Left ventricle myocardium inferior (tissue), 1 donor: ENCODE data around the gene TPR. TPM values are rescaled to one million over a fixed set of nuclear protein-coding genes. Genes with fewer than 3 reads are reported as not detected.
"Not testable (repeated sequence)": the region's sequence is repeated elsewhere in the genome, so short reads cannot be mapped to it uniquely, and the experiment has no call there.

Source experiments
- DNase-seq: peaks from one replicate; pipeline ENCODE4 v3.0.0-alpha.2; 2020
- H3K27ac ChIP-seq: fragments of 200-600 bp; replicated peaks from 2 replicates; pipeline ENCODE4 v1.8.0; 2021
- H3K27me3 ChIP-seq: fragments of 200-600 bp; 2 replicates; pipeline ENCODE4 v1.8.0; 2021; ENCODE audit warnings: low read depth
- H3K36me3 ChIP-seq: fragments of 200-600 bp; 2 replicates; pipeline ENCODE4 v1.8.0; 2021
- H3K4me1 ChIP-seq: fragments of 200-600 bp; 2 replicates; pipeline ENCODE4 v1.8.0; 2021
- H3K4me3 ChIP-seq: fragments of 200-600 bp; 2 replicates; pipeline ENCODE4 v1.8.0; 2021; ENCODE audit warnings: mild to moderate bottlenecking, moderate library complexity
- H3K9me3 ChIP-seq: fragments of 200-600 bp; replicated peaks from 2 replicates; pipeline ENCODE4 v1.8.0; 2021
- intact Hi-C: fragments of 100-400 bp; cut with micrococcal nuclease; formaldehyde crosslinking; loops from one replicate; pipeline ENCODE4 v1.11.0; 2022
- total RNA-seq: library from RNA; stranded (reverse); fragmentation: NEBNext Ultra II Directional; extraction: Animal tissue kit (Norgen Biotek cat#: 25700); gene quantifications from one replicate; pipeline ENCODE4 v1.2.1, GENCODE V29; 2021
- TF ChIP-seq, protein P1 (sequence below): fragments of 200-600 bp; IDR thresholded peaks from 2 replicates; pipeline ENCODE4 v1.8.0; 2021; ENCODE audit warnings: antibody characterized with exemption, mild to moderate bottlenecking, borderline replicate concordance
- donor health status: DM: no; HTN: yes; CAD: no; lungs with severe emphysema.

TPR gene
- total RNA-seq, 1 donor from 2014 or later: 49.8 TPM

DNA sequence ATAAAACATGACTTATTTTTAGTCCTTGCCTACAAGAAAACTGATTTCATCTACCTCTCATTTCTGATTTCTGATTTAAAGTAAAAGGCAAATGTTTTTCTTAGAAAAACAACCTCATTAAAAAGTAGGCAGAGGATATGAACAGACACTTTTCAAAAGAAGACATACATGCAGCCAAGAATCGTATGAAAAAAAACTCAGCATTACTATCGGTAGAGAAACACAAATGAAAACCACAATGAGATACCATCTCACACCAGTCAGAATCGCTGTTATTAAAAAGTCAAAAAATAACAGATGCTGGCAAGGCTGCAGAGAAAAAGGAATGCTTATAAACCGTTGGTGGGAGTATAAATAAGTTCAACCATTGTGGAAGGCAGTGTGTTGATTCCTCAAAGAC is 16.8 kb upstream of the TPR start:
- Histone ChIP-seq H3K27ac (no peak overlapping the region), H3K36me3 (peaks cover 90% of the 10 kb centered on the region), H3K27me3 (no peaks in the 10 kb centered on the region), H3K4me3 (no peak overlapping the region), H3K9me3 (no peaks in the 10 kb centered on the region), H3K4me1 (no peaks in the 10 kb centered on the region)
- TF ChIP-seq, protein P1, sequence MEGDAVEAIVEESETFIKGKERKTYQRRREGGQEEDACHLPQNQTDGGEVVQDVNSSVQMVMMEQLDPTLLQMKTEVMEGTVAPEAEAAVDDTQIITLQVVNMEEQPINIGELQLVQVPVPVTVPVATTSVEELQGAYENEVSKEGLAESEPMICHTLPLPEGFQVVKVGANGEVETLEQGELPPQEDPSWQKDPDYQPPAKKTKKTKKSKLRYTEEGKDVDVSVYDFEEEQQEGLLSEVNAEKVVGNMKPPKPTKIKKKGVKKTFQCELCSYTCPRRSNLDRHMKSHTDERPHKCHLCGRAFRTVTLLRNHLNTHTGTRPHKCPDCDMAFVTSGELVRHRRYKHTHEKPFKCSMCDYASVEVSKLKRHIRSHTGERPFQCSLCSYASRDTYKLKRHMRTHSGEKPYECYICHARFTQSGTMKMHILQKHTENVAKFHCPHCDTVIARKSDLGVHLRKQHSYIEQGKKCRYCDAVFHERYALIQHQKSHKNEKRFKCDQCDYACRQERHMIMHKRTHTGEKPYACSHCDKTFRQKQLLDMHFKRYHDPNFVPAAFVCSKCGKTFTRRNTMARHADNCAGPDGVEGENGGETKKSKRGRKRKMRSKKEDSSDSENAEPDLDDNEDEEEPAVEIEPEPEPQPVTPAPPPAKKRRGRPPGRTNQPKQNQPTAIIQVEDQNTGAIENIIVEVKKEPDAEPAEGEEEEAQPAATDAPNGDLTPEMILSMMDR: no peak
- no peak for DNase-seq
- intact Hi-C loops: no loop called here

DNA sequence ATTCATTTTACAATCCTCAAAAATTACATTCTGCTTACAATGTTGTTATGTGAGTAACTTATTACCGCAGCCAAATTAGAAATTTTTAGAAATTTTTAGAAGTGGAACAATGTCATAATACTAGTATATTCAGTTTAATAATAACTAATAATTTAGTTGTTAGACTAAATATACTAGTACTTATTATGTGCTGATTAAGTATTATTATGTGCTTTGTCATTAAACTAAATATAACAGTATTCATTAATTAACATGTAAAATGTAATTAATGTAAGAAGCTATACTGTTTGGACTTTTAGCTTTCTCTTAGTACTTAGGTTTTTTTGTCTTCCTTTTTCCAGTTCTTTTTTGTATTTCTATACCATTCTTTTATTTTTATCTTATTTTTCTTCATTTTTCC is 15.9 kb upstream of the TPR start:
- no peak for DNase-seq
- Histone ChIP-seq H3K9me3 (no peaks in the 10 kb centered on the region), H3K36me3 (peaks cover 84% of the 10 kb centered on the region), H3K4me1 (no peaks in the 10 kb centered on the region), H3K27ac (no peak overlapping the region), H3K4me3 (no peak overlapping the region), H3K27me3 (no peaks in the 10 kb centered on the region)
- TF ChIP-seq, protein P1: no peak
- intact Hi-C loops: no loop called here

- intact Hi-C loops: no loop called here
- no peak for DNase-seq
- H3K27ac ChIP-seq: no peak overlapping the region
- H3K4me1 ChIP-seq: peaks cover 5% of the 10 kb centered on the region
- TF ChIP-seq, protein P1: no peak
- peaks cover 75% of the 10 kb centered on the region for H3K36me3 ChIP-seq
- no peaks in the 10 kb centered on the region for H3K9me3 ChIP-seq
- no peak overlapping the region for H3K4me3 ChIP-seq
- no peaks in the 10 kb centered on the region for H3K27me3 ChIP-seq
Observed at GRCh38 chr1:186386725-186387383, 11.8 kb upstream of the TPR start.

- Histone ChIP-seq H3K36me3 (peaks cover 29% of the 10 kb centered on the region), H3K9me3 (no peaks in the 10 kb centered on the region), H3K27me3 (no peaks in the 10 kb centered on the region), H3K4me1 (peaks cover 50% of the 10 kb centered on the region), H3K27ac (peak overlapping the region; percentile 98), H3K4me3 (peak overlapping the region; percentile 92)
- DNase-seq: no peak
- intact Hi-C loops: no loop called here
- TF ChIP-seq, protein P1: no peak
Observed at GRCh38 chr1:186375929-186376319, 871 bp upstream of the TPR start.

DNA sequence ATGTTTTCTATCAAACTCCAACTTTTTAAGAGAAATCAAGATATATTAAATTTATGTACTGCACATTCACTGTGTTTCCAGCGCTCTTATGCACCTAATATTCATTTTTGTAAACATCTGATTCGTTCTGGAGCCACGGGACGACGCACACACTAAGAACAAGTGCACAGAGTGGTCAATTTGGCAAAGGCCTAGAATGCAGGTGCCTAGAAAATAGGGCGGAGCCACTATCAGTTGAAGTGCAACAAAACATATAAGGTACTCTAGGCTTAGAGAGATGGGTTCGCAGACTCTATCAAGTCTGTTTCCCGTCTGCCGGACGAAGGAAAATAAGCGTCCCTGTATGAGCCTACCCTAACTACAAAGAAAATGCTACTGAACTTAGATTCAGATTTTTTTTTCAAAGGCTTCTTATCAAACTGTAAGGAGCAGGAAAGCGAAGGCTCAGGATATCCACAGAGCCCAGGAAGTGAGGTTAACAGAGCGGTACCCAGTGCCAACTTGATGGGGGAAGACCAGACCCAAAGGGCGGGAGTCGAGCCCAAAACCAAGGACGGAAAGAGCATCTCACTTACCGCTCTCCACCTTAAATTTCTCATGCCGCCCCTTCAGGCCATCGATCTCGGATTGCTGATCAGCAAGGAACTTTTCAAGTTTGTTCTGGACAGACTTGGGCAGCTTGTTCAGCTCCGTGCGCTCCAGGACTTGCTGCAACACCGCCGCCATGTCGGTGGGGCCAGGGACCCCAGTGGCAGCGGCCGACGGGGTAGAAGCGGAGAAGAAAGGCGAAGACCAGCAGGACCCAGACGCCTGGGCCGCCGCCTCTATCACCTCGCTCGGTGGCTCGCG is 526 bp downstream of the TPR start:
- Histone ChIP-seq H3K27ac (peak overlapping the region; percentile 98), H3K27me3 (no peaks in the 10 kb centered on the region), H3K36me3 (peaks cover 33% of the 10 kb centered on the region), H3K4me1 (peaks cover 50% of the 10 kb centered on the region), H3K4me3 (peak overlapping the region; percentile 92), H3K9me3 (no peaks in the 10 kb centered on the region)
- TF ChIP-seq, protein P1: no peak
- DNase-seq: peak; percentile 23
- intact Hi-C loops: no loop called here

DNA sequence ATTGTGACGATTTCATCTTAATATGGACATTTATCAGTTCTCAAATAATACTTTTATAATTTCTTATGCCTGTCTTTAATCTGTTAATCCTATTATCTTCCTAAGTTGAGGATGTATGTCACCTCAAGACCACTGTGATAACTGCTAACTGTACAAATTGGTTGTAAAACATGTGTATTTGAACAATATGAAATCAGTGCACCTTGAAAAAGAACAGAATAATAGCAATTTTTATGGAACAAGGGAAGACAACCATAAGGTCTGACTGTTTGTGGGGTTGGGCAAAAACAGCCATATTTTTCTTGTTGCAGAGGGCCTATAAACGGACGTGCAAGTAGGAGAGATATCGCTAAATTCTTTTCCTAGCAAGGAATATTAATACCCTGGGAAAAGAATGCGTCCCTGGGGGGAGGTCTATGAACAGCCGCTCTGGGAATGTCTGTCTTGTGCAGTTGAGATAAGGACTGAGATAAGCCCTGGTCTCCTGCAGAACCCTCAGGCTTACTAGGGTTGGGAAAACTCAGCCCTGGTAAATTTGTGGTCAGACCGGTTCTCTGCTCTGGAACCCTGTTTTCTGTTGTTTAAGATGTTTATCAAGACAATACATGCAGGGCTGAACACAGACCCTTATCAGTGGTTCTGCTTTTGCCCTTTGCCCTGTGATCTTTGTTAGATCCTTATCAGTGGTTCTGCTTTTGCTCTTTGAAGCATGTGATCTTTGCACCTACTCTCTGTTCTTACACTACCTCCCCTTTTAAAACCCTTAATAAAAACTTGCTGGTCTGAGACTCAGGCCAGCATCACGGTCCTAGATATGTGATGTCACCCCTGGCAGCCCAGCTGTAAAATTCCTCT is 27.0 kb downstream of the TPR start:
- H3K36me3 ChIP-seq: peaks cover 100% of the 10 kb centered on the region
- H3K4me1 ChIP-seq, H3K27me3 ChIP-seq, H3K9me3 ChIP-seq, H3K4me3 ChIP-seq, DNase-seq, H3K27ac ChIP-seq, intact Hi-C loops: not testable (repeated sequence)
